ENCODE data around the gene CFHR5.
"Not testable (repeated sequence)": the region's sequence is repeated elsewhere in the genome, so short reads cannot be mapped to it uniquely, and the experiment has no call there.

The CFHR5 gene

DNA sequence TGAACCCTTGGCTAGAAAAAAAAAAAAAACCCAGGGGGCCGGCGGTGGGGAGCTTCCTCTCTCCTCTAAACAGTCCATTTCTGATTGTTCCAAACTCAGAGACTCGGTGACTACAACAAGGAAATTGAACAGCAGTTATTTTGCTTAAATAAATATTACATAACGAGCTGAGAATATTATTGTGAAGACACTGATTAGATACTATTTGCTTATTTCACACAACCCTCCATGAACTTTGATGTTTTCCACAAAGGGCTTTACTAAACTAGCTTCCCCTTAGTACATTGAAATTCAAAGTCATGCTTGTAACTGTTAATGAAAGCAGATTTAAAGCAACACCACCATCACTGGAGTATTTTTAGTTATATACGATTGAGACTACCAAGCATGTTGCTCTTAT, at the start of gene CFHR5:
TSS of gene CFHR5 (plus strand) at position 279 of the 400 bp plus-strand sequence. CDS start at position 388, 109 bp downstream.
- no peak for DNase-seq

GRCh38 chr1:196932853-196933252, 44.5 kb upstream of the CFHR5 start:
- DNase-seq: not testable (repeated sequence)

DNA sequence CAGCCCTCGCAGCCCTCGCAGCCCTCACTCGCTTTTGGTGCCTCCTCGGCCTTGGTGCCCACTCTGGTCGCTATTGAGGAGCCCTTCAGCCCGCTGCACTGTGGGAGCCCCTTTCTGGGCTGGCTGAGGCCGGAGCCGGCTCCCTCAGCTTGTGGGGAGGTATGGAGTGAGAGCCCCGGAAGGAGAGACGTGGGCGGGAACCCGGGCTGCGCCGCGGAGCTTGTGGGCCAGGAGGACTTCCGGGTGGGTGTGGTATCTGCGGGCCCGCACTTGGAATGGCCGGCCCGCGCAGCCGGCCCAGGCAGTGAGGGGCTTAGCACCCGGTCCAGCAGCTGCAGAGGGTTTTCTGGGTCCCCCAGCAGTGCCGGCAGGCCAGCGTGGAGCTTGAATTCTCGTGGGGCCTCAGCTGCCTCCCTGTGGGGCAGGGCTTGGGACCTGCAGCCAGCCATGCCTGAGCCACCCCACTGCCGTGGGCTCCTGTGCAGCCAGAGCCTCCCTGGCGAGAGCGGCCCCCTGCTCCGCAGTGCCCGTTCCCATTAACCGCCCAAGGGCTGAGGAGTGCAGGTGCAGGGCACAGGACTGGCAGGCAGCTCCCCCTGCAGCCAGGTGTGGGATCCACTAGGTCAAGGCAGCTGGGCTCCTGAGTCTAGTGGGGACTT, 43.7 kb upstream of the CFHR5 start:
- no peak for DNase-seq

DNA sequence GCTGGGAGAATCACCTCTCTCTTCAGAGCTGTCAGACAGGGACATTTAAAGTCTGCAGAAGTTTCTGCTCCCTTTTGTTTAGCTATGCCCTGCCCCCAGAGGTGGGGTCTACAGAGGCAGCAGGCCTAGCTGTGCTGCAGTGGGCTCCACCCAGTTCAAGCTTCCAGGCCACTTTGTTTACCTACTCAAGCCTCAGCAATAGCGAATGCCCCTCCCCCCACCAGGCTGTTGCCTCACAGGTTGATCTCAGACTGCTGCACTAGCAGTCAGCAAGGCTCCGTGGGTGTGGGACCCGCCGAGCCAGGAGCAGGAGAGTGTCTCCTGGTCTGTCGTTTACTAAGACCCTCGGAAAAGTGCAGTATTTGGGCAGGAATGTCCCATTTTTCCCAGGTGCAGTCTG, 35.9 kb upstream of the CFHR5 start:
- DNase-seq: not testable (repeated sequence)

DNA sequence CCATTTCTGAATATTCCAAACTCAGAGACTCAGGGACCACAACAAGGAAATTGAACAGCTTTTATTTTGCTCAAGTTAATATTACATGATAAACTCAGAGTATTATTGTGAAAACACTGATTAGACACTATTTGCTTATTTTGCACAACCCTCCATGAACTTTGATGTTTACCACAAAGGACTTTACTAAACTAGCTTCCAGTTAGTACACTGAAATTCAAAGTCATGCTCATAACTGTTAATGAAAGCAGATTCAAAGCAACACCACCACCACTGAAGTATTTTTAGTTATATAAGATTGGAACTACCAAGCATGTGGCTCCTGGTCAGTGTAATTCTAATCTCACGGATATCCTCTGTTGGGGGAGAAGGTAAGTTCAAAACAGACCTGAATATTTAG, 33.8 kb upstream of the CFHR5 start, which contains the start of gene CFHR2:
TSS of gene CFHR2 (plus strand) at position 171 of the 400 bp plus-strand sequence. CDS start at position 314, 143 bp downstream.
- DNase-seq: not testable (repeated sequence)

DNA sequence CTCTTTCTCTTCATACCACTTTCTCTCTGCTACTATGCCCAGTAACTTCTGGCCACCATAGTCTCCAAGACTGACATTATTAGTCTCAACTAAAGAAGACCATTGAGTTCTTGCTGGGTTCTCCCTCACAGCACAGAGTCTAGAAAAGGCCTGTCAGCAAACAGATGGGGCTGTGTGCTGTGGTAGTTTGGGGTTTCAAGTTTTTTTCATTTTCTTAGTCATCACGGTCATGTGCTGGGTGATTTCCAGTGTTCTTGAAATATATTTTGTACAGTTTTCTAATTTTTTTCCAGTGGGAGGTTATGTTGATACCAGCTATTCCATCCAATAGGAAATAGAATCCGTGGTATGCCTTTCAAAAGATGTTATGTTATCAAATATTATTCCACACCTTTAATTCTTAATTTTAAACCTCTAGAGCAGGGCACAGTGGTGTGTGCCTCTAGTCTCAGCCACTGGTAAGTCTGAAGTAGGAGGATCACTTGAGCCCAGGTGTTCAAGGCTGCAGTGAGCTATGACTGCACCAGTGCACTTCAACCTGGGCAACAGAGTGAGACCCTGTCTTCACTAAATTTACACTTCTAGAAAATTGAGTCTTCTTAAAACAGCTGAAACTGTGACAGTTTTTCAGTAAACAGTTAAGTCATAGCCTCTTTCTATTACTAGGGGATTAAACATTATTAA, 25.5 kb upstream of the CFHR5 start:
- DNase-seq: no peak

GRCh38 chr1:196954778-196955177, 22.6 kb upstream of the CFHR5 start:
- DNase-seq: no peak

- DNase-seq: no peak
Observed at GRCh38 chr1:196955926-196956325, 21.4 kb upstream of the CFHR5 start.

DNA sequence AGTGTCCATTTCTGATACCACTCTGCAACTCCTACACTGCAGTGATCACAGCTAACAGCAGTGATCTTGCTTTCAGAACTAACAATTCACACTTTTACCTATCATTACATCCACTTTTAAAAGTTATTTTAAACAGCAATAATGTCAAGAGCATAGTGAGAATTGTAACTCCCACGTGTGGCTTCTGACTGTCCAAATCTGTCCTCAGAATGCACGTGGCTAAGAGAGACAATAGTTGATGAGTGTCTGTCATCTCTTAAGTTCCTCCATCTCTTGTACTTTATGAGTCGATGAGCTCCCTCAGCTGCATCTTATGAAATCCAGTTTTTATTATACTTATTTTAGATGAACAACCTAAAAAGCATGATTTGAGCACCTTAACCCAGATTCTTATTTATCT, 16.5 kb upstream of the CFHR5 start:
- DNase-seq: no peak

DNA sequence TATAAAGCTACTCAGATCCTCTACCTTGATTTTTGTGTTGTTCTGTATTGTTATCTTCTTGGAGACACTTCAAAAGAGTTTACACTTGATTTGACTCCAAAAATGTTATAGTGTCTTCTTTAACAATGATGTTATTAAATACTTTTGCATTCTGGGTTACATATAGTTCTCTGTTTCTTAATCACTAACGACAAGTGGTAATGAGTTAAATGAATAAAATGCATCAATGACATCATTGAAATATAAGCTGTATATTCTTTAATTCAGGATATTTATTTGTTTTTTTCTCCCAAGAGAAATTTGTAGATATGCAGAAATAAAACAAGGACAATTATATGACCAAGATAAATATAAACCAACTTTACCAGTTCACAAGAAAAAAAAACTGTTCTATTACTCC, 7.2 kb upstream of the CFHR5 start:
- no peak for DNase-seq

GRCh38 chr1:196976278-196976677, 1.1 kb upstream of the CFHR5 start:
- no peak for DNase-seq

DNA sequence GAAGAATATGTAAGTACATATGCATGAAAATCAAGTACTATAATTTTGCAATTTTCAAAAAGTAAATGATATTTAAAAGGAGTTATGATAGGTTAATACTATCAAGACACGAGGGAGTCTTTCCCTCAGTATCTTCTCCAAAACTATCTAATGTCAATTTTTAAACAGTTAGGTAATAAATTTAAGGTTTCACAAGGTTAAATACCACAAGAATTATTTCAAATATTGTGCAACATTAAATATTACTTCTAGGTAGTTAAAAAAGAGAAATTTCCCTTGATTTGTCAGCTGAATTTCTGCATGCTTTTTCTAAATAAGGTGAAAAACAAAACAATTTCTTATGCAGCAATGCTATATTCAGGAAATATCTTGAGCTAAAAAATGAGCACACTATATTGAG, 3.5 kb downstream of the CFHR5 start:
- DNase-seq: no peak

GRCh38 chr1:196982247-196982646, 4.9 kb downstream of the CFHR5 start:
- DNase-seq: not testable (repeated sequence)

GRCh38 chr1:196991919-196992651, 14.7 kb downstream of the CFHR5 start:
- DNase-seq: not testable (repeated sequence)

DNA sequence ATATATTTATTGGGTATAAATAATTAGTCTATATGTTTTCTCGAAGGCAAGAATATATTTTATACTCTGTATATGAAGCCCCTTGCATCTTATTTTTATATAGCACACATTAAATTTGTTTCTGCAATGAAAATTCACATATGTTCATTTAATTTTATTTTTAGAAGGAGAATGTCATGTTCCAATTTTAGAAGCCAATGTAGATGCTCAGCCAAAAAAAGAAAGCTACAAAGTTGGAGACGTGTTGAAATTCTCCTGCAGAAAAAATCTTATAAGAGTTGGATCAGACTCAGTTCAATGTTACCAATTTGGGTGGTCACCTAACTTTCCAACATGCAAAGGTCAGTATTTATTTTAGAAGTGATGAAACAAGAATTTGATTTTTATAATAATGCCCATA, 16.6 kb downstream of the CFHR5 start:
- DNase-seq: no peak

DNA sequence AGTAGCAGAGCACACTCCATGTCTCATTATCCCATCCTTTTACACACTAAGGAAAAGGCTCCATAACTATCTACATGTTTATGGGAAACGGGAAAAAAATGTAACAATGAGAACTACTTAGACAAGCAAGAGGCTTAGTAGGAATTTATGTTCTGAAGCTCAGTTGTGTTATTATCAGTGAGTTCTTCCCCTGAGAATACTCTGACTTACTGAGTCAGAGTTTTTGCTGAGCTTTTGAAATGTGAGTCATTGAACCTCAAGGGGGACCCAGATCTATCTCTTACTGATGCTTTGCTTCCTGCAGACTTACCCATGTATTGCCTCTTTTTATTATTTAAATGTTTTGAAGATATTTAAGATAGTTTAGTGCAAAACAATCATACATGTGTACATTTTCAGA, 20.1 kb downstream of the CFHR5 start:
- DNase-seq: no peak

DNA sequence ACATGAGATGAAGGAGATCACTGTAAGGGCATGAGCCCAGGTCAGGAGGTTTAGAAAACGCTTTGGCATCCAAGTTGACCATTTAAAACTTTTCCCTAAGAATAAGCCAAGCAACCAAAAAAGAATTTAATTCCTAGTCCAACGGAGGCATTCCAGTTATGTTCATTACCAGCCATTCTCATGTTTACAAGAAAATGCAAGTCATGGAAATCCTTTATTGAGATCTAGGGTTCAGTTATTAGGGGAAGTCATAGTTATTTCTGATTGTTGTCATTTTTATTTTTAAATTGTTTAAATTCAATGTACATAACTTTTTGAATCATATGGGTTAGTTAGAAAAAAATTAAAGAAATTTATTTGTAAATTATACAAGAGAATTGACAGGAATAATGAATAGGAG, 24.5 kb downstream of the CFHR5 start:
- no peak for DNase-seq

DNA sequence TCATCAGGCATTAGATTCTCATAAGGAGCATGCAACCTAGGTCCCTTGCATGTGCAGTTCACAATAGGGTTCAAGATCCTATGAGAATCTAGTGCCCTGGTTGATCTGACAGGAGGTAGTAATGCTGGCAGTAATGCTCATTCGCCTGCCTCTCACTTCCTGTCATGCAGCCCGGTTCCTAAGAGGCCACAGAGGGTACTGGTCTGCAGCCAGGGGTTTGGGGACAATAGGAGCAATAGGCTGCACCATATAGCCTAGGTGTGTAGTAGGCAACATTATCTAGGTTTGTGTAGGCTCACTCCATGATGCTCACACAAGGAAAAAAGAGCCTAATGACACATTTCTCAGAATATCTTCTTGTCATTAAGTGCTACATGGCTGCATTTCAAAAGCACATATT, 25.8 kb downstream of the CFHR5 start:
- no peak for DNase-seq

DNA sequence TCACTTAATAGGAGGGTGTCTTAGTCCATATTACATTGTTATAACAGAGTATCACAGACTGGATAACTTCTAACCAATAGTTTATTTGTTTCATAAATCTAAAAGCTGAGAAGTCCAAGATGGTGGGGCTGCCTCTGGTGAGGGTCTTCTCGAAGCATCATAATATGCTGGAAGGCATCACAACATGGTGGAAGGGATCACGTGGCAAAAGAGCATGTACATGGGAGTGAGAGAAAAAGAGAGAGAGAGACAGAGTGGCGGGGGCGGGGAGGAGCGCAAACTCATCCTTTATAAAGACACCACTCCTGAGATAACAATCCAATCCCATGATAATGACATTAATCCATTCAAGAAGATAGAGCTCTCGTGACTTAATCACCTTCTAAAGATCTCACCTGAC, 31.5 kb downstream of the CFHR5 start:
- no peak for DNase-seq

GRCh38 chr1:197011614-197012013, 34.3 kb downstream of the CFHR5 start:
- no peak for DNase-seq

- no peak for DNase-seq
Observed at GRCh38 chr1:197013234-197013633, 35.9 kb downstream of the CFHR5 start.

- no peak for DNase-seq
Observed at GRCh38 chr1:197016751-197017150, 39.4 kb downstream of the CFHR5 start.

DNA sequence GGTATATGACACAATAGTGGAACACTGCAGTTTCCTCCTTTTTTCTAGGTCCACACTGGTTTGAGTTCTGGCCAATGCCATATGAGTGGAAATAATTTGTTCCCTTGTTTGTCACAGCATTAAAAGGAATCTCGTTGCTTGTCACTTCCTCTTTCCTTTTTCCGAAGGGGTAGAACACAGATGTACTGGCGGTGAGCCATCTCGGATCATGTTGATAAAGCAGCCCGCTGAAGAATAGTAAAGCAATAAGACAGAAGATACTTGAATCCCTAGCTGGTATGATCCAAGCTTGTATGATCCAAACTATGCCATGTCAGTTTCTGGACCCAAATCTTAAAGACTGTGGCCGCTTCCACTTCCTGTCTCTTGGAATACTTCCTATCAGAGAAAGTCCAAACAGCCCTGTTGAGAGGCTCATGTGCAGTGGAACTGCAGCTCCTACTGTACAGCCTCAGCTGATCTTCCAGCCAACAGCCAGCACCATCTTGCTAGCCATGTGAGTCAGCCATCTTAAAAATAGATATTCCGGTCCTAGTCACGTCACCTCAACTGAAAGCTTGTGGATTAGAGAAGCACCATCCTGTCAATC, 40.3 kb downstream of the CFHR5 start:
- no peak for DNase-seq

DNA sequence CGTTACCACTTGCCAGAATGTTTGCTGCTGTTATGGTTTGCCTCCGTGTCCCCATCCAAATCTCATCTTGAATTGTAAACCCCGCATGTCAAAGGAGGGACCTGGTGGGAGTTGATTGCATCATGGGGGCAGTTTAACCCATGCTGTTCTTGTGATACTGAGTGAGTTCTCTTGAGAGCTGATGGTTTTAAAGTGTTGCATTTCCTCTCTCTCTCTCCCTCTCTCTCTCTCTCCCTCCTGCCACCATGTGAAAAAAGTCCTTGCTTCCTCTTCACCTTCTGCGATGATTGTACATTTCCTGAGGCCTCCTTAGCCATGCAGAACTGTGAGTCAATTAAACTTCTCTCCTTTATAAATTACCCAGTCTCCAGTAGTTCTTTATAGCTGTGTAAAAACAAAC, 44.4 kb downstream of the CFHR5 start:
- DNase-seq: no peak
